ENCODE results near the gene SLC35D3.

DNA sequence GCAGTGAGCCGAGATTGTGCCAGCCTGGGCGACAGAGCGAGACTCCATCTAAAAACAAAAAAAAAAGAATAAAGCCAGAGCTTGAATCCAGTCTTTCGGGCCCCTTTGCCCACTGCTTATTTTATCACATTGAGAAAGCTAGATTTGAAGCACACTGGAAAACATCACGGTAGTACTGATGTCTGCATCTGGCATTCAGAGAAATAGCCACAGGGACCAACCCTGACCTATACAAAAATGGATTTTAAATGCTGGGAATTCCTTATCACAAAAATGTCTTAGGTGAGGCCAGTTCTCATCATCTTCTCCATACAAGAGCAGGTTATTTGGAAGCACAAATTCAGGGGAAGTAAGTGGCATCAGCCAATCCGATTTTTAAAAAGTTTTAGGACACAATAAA lies 49.5 kb downstream of the SLC35D3 start:
- TF ChIP-seq POLR2AphosphoS5 (IDR thresholded peaks at IDR 0.05; ENCODE audit: low read depth, low read length) (no peak), POLR2A (IDR thresholded peaks at IDR 0.05; ENCODE audit: low read depth, low read length) (no peak), TAF1 (IDR thresholded peaks at IDR 0.05; ENCODE audit: low read depth, low read length) (no peak)

All from GM12891 (cell line).